KMS-11 (cell line): ENCODE results near the gene SH3GL2.

Source experiments
- H2AFZ ChIP-seq: fragments of 200-600 bp; sonication (generic); 2 replicates; pipeline ENCODE4 v1.6.1; 2016; ENCODE audit warnings: antibody characterized with exemption, mixed run types, low read depth
- H3K27ac ChIP-seq: fragments of 200-600 bp; sonication (generic); 2 replicates; pipeline ENCODE4 v1.6.1; 2016; ENCODE audit warnings: mild to moderate bottlenecking, mixed run types
- H3K27me3 ChIP-seq: fragments of 200-600 bp; sonication (generic); 2 replicates; pipeline ENCODE4 v1.6.1; 2017; ENCODE audit warnings: mild to moderate bottlenecking, low read depth, mixed run types, moderate library complexity; ENCODE audit not compliant: insufficient read depth
- H3K36me3 ChIP-seq: fragments of 200-600 bp; sonication (generic); 2 replicates; pipeline ENCODE4 v1.6.1; 2017; ENCODE audit warnings: mild to moderate bottlenecking, mixed run types; ENCODE audit not compliant: insufficient read depth
- H3K4me1 ChIP-seq: fragments of 200-600 bp; sonication (generic); 2 replicates; pipeline ENCODE4 v1.6.1; 2016; ENCODE audit warnings: mild to moderate bottlenecking, low read depth, mixed run types; ENCODE audit not compliant: poor library complexity, severe bottlenecking
- H3K4me2 ChIP-seq: fragments of 200-600 bp; sonication (generic); 2 replicates; pipeline ENCODE4 v1.7.0; 2016; ENCODE audit warnings: mild to moderate bottlenecking, mixed run types
- H3K4me3 ChIP-seq: fragments of 200-600 bp; sonication (generic); IDR thresholded peaks from 2 replicates; pipeline ENCODE4 v1.6.1; 2017; ENCODE audit warnings: low read depth, low read length, mixed read lengths; ENCODE audit not compliant: insufficient read depth
- H3K79me2 ChIP-seq: fragments of 200-600 bp; sonication (generic); 2 replicates; pipeline ENCODE4 v1.6.1; 2016; ENCODE audit warnings: low read depth, mixed run types; ENCODE audit not compliant: insufficient read depth
- H3K9ac ChIP-seq: fragments of 200-600 bp; sonication (generic); 2 replicates; pipeline ENCODE4 v1.6.1; 2016; ENCODE audit warnings: mild to moderate bottlenecking, mixed run types
- H4K20me1 ChIP-seq: fragments of 200-600 bp; sonication (generic); 2 replicates; pipeline ENCODE4 v1.6.1; 2016; ENCODE audit warnings: mild to moderate bottlenecking, mixed run types; ENCODE audit not compliant: insufficient read depth
- CTCF ChIP-seq: fragments of 200-600 bp; sonication (generic); conservative IDR thresholded peaks from 2 replicates; pipeline ENCODE4 v1.6.1; 2017; ENCODE audit warnings: low read depth, mild to moderate bottlenecking, antibody characterized with exemption, low read length, moderate library complexity, mixed read lengths

SH3GL2 gene

GRCh38 chr9:17682684-17683083 is 103.8 kb downstream of the SH3GL2 start:
- Histone ChIP-seq H3K9ac (no peak overlapping the region), H3K4me1 (no peaks in the 10 kb centered on the region), H3K36me3 (no peaks in the 10 kb centered on the region), H3K4me2 (no peak overlapping the region), H3K79me2 (no peaks in the 10 kb centered on the region), H3K4me3 (no peak overlapping the region), H2AFZ (no peak overlapping the region), H3K27me3 (no peaks in the 10 kb centered on the region), H4K20me1 (no peaks in the 10 kb centered on the region), H3K27ac (no peak overlapping the region)
- TF ChIP-seq CTCF: no peak

GRCh38 chr9:17688834-17689233 is 110.0 kb downstream of the SH3GL2 start:
- H3K9ac ChIP-seq: no peak overlapping the region

GRCh38 chr9:17694336-17694735 is 115.5 kb downstream of the SH3GL2 start:
- Histone ChIP-seq H3K9ac (no peak overlapping the region), H3K4me1 (no peaks in the 10 kb centered on the region), H3K79me2 (no peaks in the 10 kb centered on the region), H3K27ac (no peak overlapping the region), H4K20me1 (no peaks in the 10 kb centered on the region), H3K27me3 (no peaks in the 10 kb centered on the region), H2AFZ (no peak overlapping the region), H3K4me2 (no peak overlapping the region), H3K36me3 (no peaks in the 10 kb centered on the region), H3K4me3 (no peak overlapping the region)
- no peak for TF ChIP-seq CTCF

More at GRCh38 chr9:17688834-17689233, 110.0 kb downstream of the SH3GL2 start:
- no peak overlapping the region for H3K27ac ChIP-seq
- H3K4me3 ChIP-seq: no peak overlapping the region
- H3K4me2 ChIP-seq: no peak overlapping the region
- H3K27me3 ChIP-seq: no peaks in the 10 kb centered on the region
- no peaks in the 10 kb centered on the region for H3K36me3 ChIP-seq
- no peaks in the 10 kb centered on the region for H3K79me2 ChIP-seq
- no peaks in the 10 kb centered on the region for H3K4me1 ChIP-seq
- H2AFZ ChIP-seq: no peak overlapping the region
- TF ChIP-seq CTCF: no peak
- H4K20me1 ChIP-seq: no peaks in the 10 kb centered on the region

GRCh38 chr9:17695482-17695881 is 116.6 kb downstream of the SH3GL2 start:
- no peaks in the 10 kb centered on the region for H3K79me2 ChIP-seq
- H3K4me2 ChIP-seq: no peak overlapping the region
- H3K36me3 ChIP-seq: no peaks in the 10 kb centered on the region
- no peak overlapping the region for H3K27ac ChIP-seq
- no peak overlapping the region for H3K9ac ChIP-seq
- H3K4me3 ChIP-seq: no peak overlapping the region
- H2AFZ ChIP-seq: no peak overlapping the region
- no peaks in the 10 kb centered on the region for H4K20me1 ChIP-seq
- TF ChIP-seq CTCF: no peak
- H3K27me3 ChIP-seq: no peaks in the 10 kb centered on the region
- H3K4me1 ChIP-seq: no peaks in the 10 kb centered on the region
